SJSA1 (cell line): Measurements from ENCODE around the gene B3GNT3. TPM values are rescaled to one million over a fixed set of nuclear protein-coding genes. Genes with fewer than 3 reads are reported as not detected.

ENCODE experiments used
- DNase-seq, 2 experiments: peaks; one replicate each; pipeline ENCODE4 v3.0.0-alpha.2; 2015 to 2020; ENCODE audit warnings: low spot score in 2 of 2, low read depth in 1 of 2
- H3K27ac ChIP-seq: fragments of 250-450 bp; sonication (Bioruptor Pico); 2 replicates; pipeline ENCODE4 v1.5.1; 2020; ENCODE audit warnings: mild to moderate bottlenecking, moderate library complexity
- H3K27me3 ChIP-seq: fragments of 250-450 bp; sonication (Bioruptor Pico); replicated peaks from 2 replicates; pipeline ENCODE4 v1.5.1; 2020; ENCODE audit warnings: mild to moderate bottlenecking, moderate library complexity
- H3K36me3 ChIP-seq: fragments of 250-450 bp; sonication (Bioruptor Pico); 2 replicates; pipeline ENCODE4 v1.5.1; 2020; ENCODE audit warnings: mild to moderate bottlenecking
- H3K4me1 ChIP-seq: fragments of 250-450 bp; sonication (Bioruptor Pico); replicated peaks from 2 replicates; pipeline ENCODE4 v1.6.1; 2021; ENCODE audit warnings: mild to moderate bottlenecking
- H3K4me3 ChIP-seq: fragments of 250-450 bp; sonication (Bioruptor Pico); 2 replicates; pipeline ENCODE4 v1.5.1; 2020; ENCODE audit warnings: mild to moderate bottlenecking
- H3K9me3 ChIP-seq: fragments of 250-450 bp; sonication (Bioruptor Pico); replicated peaks from 2 replicates; pipeline ENCODE4 v1.5.1; 2020; ENCODE audit warnings: mild to moderate bottlenecking
- total RNA-seq: library from RNA; depleted of rRNA; stranded (reverse); fragments of >200 nt; shearing (Covaris generic); gene quantifications from 2 replicates; pipeline ENCODE4 v1.2.3, GENCODE V29; 2014

The B3GNT3 gene
- total RNA-seq, 1 experiment from 2014 or later = not detected

- no peaks in the 10 kb centered on the region for H3K36me3 ChIP-seq
- no peak overlapping the region for H3K4me3 ChIP-seq
- no peak for DNase-seq
- H3K27ac ChIP-seq = no peak overlapping the region
- H3K4me1 ChIP-seq = no peaks in the 10 kb centered on the region
- no peaks in the 10 kb centered on the region for H3K9me3 ChIP-seq
- no peaks in the 10 kb centered on the region for H3K27me3 ChIP-seq
Observed at GRCh38 chr19:17755977-17756670, 38.8 kb upstream of the B3GNT3 start.

GRCh38 chr19:17757125-17757524 is 37.8 kb upstream of the B3GNT3 start:
- no peak for DNase-seq
- Histone ChIP-seq H3K9me3 (no peaks in the 10 kb centered on the region), H3K27ac (no peak overlapping the region), H3K4me3 (no peak overlapping the region), H3K27me3 (no peaks in the 10 kb centered on the region), H3K4me1 (no peaks in the 10 kb centered on the region), H3K36me3 (no peaks in the 10 kb centered on the region)

GRCh38 chr19:17758515-17758914 is 36.4 kb upstream of the B3GNT3 start:
- Histone ChIP-seq H3K27ac (no peak overlapping the region), H3K4me3 (no peak overlapping the region), H3K27me3 (no peaks in the 10 kb centered on the region), H3K9me3 (no peaks in the 10 kb centered on the region), H3K4me1 (no peaks in the 10 kb centered on the region), H3K36me3 (no peaks in the 10 kb centered on the region)
- no peak for DNase-seq

- H3K4me1 ChIP-seq = no peaks in the 10 kb centered on the region; the same call in 1 of the 2 replicates
- H3K27me3 ChIP-seq = no peaks in the 10 kb centered on the region
- H3K4me3 ChIP-seq = no peak overlapping the region
- no peaks in the 10 kb centered on the region for H3K9me3 ChIP-seq
- H3K27ac ChIP-seq = no peak overlapping the region
- no peaks in the 10 kb centered on the region for H3K36me3 ChIP-seq
- no peak for DNase-seq
Observed at GRCh38 chr19:17761148-17761547, 33.8 kb upstream of the B3GNT3 start.

GRCh38 chr19:17762505-17763229 is 32.3 kb upstream of the B3GNT3 start:
- H3K27ac ChIP-seq = no peak overlapping the region
- no peaks in the 10 kb centered on the region for H3K27me3 ChIP-seq
- H3K9me3 ChIP-seq = no peaks in the 10 kb centered on the region
- no peaks in the 10 kb centered on the region for H3K36me3 ChIP-seq
- peak; percentile 28 to 65 for DNase-seq
- H3K4me3 ChIP-seq = no peak overlapping the region
- H3K4me1 ChIP-seq = peaks cover 7% of the 10 kb centered on the region

- Histone ChIP-seq H3K4me1 (peaks cover 7% of the 10 kb centered on the region), H3K4me3 (no peak overlapping the region), H3K27ac (no peak overlapping the region), H3K27me3 (no peaks in the 10 kb centered on the region), H3K9me3 (no peaks in the 10 kb centered on the region), H3K36me3 (no peaks in the 10 kb centered on the region)
- no peak for DNase-seq
Observed at GRCh38 chr19:17764348-17764747, 30.6 kb upstream of the B3GNT3 start.

- Histone ChIP-seq H3K4me3 (no peak overlapping the region), H3K4me1 (peaks cover 7% of the 10 kb centered on the region), H3K36me3 (no peaks in the 10 kb centered on the region), H3K9me3 (no peaks in the 10 kb centered on the region), H3K27me3 (no peaks in the 10 kb centered on the region), H3K27ac (no peak overlapping the region)
- DNase-seq = no peak
Observed at GRCh38 chr19:17765069-17765618, 29.8 kb upstream of the B3GNT3 start.

GRCh38 chr19:17766543-17767131 is 28.3 kb upstream of the B3GNT3 start:
- H3K4me1 ChIP-seq = peaks cover 7% of the 10 kb centered on the region
- H3K27me3 ChIP-seq = no peaks in the 10 kb centered on the region
- DNase-seq = peak; percentile 51 to 87
- no peak overlapping the region for H3K4me3 ChIP-seq
- H3K9me3 ChIP-seq = no peaks in the 10 kb centered on the region
- H3K36me3 ChIP-seq = no peaks in the 10 kb centered on the region
- no peak overlapping the region for H3K27ac ChIP-seq

- H3K36me3 ChIP-seq = no peaks in the 10 kb centered on the region
- no peak overlapping the region for H3K27ac ChIP-seq
- no peaks in the 10 kb centered on the region for H3K9me3 ChIP-seq
- DNase-seq = no peak
- H3K4me3 ChIP-seq = no peak overlapping the region
- peaks cover 7% of the 10 kb centered on the region for H3K4me1 ChIP-seq
- no peaks in the 10 kb centered on the region for H3K27me3 ChIP-seq
Observed at GRCh38 chr19:17767559-17767958, 27.4 kb upstream of the B3GNT3 start.

GRCh38 chr19:17770613-17771012 is 24.3 kb upstream of the B3GNT3 start:
- Histone ChIP-seq H3K27me3 (0 out of 2 replicates have a peak, but pooled peaks cover 2% of the 10 kb centered on the region), H3K36me3 (no peaks in the 10 kb centered on the region), H3K9me3 (no peaks in the 10 kb centered on the region), H3K4me3 (no peak overlapping the region), H3K27ac (no peak overlapping the region), H3K4me1 (peaks cover 7% of the 10 kb centered on the region)
- no peak for DNase-seq

GRCh38 chr19:17772172-17772571 is 22.8 kb upstream of the B3GNT3 start:
- Histone ChIP-seq H3K27me3 (0 out of 2 replicates have a peak, but pooled peaks cover 2% of the 10 kb centered on the region), H3K4me1 (no peaks in the 10 kb centered on the region), H3K4me3 (no peak overlapping the region), H3K36me3 (no peaks in the 10 kb centered on the region), H3K27ac (no peak overlapping the region), H3K9me3 (no peaks in the 10 kb centered on the region)
- no peak for DNase-seq

- no peaks in the 10 kb centered on the region for H3K36me3 ChIP-seq
- 0 out of 2 replicates have a peak, but pooled peaks cover 2% of the 10 kb centered on the region for H3K27me3 ChIP-seq
- no peaks in the 10 kb centered on the region for H3K4me1 ChIP-seq
- H3K9me3 ChIP-seq = no peaks in the 10 kb centered on the region
- no peak overlapping the region for H3K4me3 ChIP-seq
- H3K27ac ChIP-seq = no peak overlapping the region
- DNase-seq = peak in 1 of 2 experiments; percentile 29
Observed at GRCh38 chr19:17775245-17775927, 19.6 kb upstream of the B3GNT3 start.

GRCh38 chr19:17775991-17776803 is 18.7 kb upstream of the B3GNT3 start:
- DNase-seq = no peak
- no peaks in the 10 kb centered on the region for H3K4me1 ChIP-seq
- no peak overlapping the region for H3K27ac ChIP-seq
- no peaks in the 10 kb centered on the region for H3K9me3 ChIP-seq
- 0 out of 2 replicates have a peak, but pooled peaks cover 2% of the 10 kb centered on the region for H3K27me3 ChIP-seq
- no peak overlapping the region for H3K4me3 ChIP-seq
- H3K36me3 ChIP-seq = no peaks in the 10 kb centered on the region
